ENCODE results near the gene C1GALT1C1L.
A peak's percentile ranks its signal among the peaks of the same experiment; 100 is the strongest.
"Not testable (repeated sequence)": the region's sequence is repeated elsewhere in the genome, so short reads cannot be mapped to it uniquely, and the experiment has no call there.

Gene C1GALT1C1L

GRCh38 chr2:43648994-43649701 lies 27.1 kb downstream of the C1GALT1C1L start:
- DNase-seq, result no peak

- DNase-seq, result no peak
Observed at GRCh38 chr2:43643680-43644079, 32.5 kb downstream of the C1GALT1C1L start.

- DNase-seq, result no peak
Observed at GRCh38 chr2:43642363-43642762, 33.9 kb downstream of the C1GALT1C1L start.

- peak; percentile 83 to 86 for DNase-seq
Observed at GRCh38 chr2:43637030-43637803, 39.0 kb downstream of the C1GALT1C1L start, which contains the start of gene PLEKHH2. Gene PLEKHH2, plus strand, starts transcription at chr2:43637260. Its CDS starts 7,414 bp downstream, at chr2:43644674.

- DNase-seq, result peak; percentile 15 to 17
Observed at GRCh38 chr2:43636621-43637020, 39.6 kb downstream of the C1GALT1C1L start.

GRCh38 chr2:43636153-43636552 lies 40.1 kb downstream of the C1GALT1C1L start:
- not testable (repeated sequence) for DNase-seq

- DNase-seq, result no peak
Observed at GRCh38 chr2:43634604-43635306, 41.5 kb downstream of the C1GALT1C1L start.

- no peak for DNase-seq
Observed at GRCh38 chr2:43631618-43632317, 44.5 kb downstream of the C1GALT1C1L start.

Data from activated CD4-positive, alpha-beta T cell treated with anti-CD3 and anti-CD28 coated beads for 4 hours (primary cell).